SK-N-SH (cell line): Measurements from ENCODE around the gene MAPKAP1. TPM values are rescaled to one million over a fixed set of nuclear protein-coding genes. Genes with fewer than 3 reads are reported as not detected.

Experiments used
- CTCF ChIA-PET: fragments of 300-600, 350-600 bp; formaldehyde crosslinking; extraction: SDS; loops from one replicate; lab custom pipeline; 2021; lab: Yijun Ruan, JAX
- POLR2A ChIA-PET: fragments of 350-600 bp; sonication (Branson Sonifier 250); formaldehyde crosslinking; extraction: SDS; loops from one replicate; lab custom pipeline; 2020; ENCODE audit warnings: antibody characterized with exemption, inconsistent platforms; lab: Yijun Ruan, JAX
- DNase-seq: peaks from one replicate; pipeline ENCODE4 v3.0.0; 2012
- H2AFZ ChIP-seq: fragments of 200-600 bp; sonication (generic); 2 replicates; pipeline ENCODE4 v1.8.1; 2016; ENCODE audit warnings: antibody characterized with exemption, mild to moderate bottlenecking, low read depth
- H3F3A ChIP-seq: fragments of 200-600 bp; sonication (generic); replicated peaks from 2 replicates; pipeline ENCODE3; 2016; ENCODE audit warnings: antibody characterized with exemption, mild to moderate bottlenecking; ENCODE audit not compliant: insufficient read depth
- H3K27ac ChIP-seq, 2 experiments: fragments of 200-500 bp in 1 of 2; fragments of 200-600 bp in 1 of 2; sonication (Bioruptor generic) in 1 of 2; sonication (generic), shearing (Covaris generic) in 1 of 2; 2 replicates each; pipeline versions ENCODE4 v1.5.1 to v1.6.1; 2014 to 2016; ENCODE audit warnings: low read depth in 2 of 2, inconsistent platforms in 1 of 2, low read length in 1 of 2, mild to moderate bottlenecking in 1 of 2, mixed read lengths in 1 of 2
- H3K27me3 ChIP-seq: fragments of 200-600 bp; sonication (generic), shearing (Covaris generic); 2 replicates; pipeline ENCODE4 v1.6.1; 2016; ENCODE audit warnings: mixed run types; ENCODE audit not compliant: insufficient read depth
- H3K36me3 ChIP-seq, 2 experiments: fragments of 200-500 bp in 1 of 2; fragments of 200-600 bp in 1 of 2; sonication (Bioruptor generic) in 1 of 2; sonication (generic) in 1 of 2; replicated peaks in 1 of 2; 2 replicates each; pipeline versions ENCODE3 to v1.5.1; 2014 to 2016; ENCODE audit warnings: low read length in 1 of 2, mild to moderate bottlenecking in 1 of 2; ENCODE audit not compliant: insufficient read depth in 2 of 2, control insufficient read depth in 1 of 2
- H3K4me1 ChIP-seq, 2 experiments: fragments of 200-500 bp in 1 of 2; fragments of 200-600 bp in 1 of 2; sonication (Bioruptor generic) in 1 of 2; sonication (generic), shearing (Covaris generic) in 1 of 2; 2 replicates each; pipeline versions ENCODE4 v1.5.1 to v1.6.1; 2014 to 2016; ENCODE audit warnings: low read depth in 1 of 2, low read length in 1 of 2, mixed run types in 1 of 2; ENCODE audit not compliant: insufficient read depth in 2 of 2, control insufficient read depth in 1 of 2
- H3K4me2 ChIP-seq: fragments of 200-600 bp; sonication (generic), shearing (Covaris generic); 2 replicates; pipeline ENCODE4 v1.6.1; 2017; ENCODE audit warnings: mixed run types
- H3K4me3 ChIP-seq, 2 experiments: fragments of 200-500 bp in 1 of 2; fragments of 200-600 bp in 1 of 2; sonication (Bioruptor generic) in 1 of 2; sonication (generic), shearing (Covaris generic) in 1 of 2; 2 replicates each; pipeline versions ENCODE4 v1.5.1 to v1.8.1; 2014 to 2016; ENCODE audit warnings: low read depth in 2 of 2, inconsistent platforms in 1 of 2, low read length in 1 of 2, mild to moderate bottlenecking in 1 of 2, mixed read lengths in 1 of 2, moderate library complexity in 1 of 2
- H3K79me2 ChIP-seq: fragments of 200-600 bp; sonication (generic); 2 replicates; pipeline ENCODE4 v1.8.1; 2017; ENCODE audit warnings: mild to moderate bottlenecking; ENCODE audit not compliant: insufficient read depth
- H3K9ac ChIP-seq: fragments of 200-600 bp; sonication (generic); 2 replicates; pipeline ENCODE4 v1.6.1; 2017; ENCODE audit warnings: mixed run types
- H3K9me2 ChIP-seq: fragments of 200-600 bp; sonication (generic); 2 replicates; pipeline ENCODE4 v1.6.1; 2017; ENCODE audit warnings: mixed run types
- H3K9me3 ChIP-seq: fragments of 200-600 bp; sonication (generic); 2 replicates; pipeline ENCODE4 v1.6.1; 2017; ENCODE audit warnings: mixed run types, mild to moderate bottlenecking, moderate library complexity
- H4K20me1 ChIP-seq: fragments of 200-600 bp; sonication (generic); 2 replicates; pipeline ENCODE4 v1.6.1; 2017; ENCODE audit warnings: mild to moderate bottlenecking, mixed run types; ENCODE audit not compliant: insufficient read depth
- CHD2 ChIP-seq: fragments of 150-350 bp; IDR thresholded peaks from 2 replicates; pipeline ENCODE4 v1.6.1; 2018; ENCODE audit warnings: low read length; ENCODE audit not compliant: partially characterized antibody
- ELF1 ChIP-seq: IDR thresholded peaks from 2 replicates; pipeline ENCODE4 v1.4.0; 2012
- EP300 ChIP-seq, 2 experiments: IDR thresholded peaks; 2 replicates each; pipeline versions ENCODE4 v1.4.0 to v1.6.1; 2012; ENCODE audit warnings: borderline replicate concordance in 1 of 2, low read depth in 1 of 2, low read length in 1 of 2
- EZH2phosphoT487 ChIP-seq: fragments of 200-600 bp; sonication (generic); IDR thresholded peaks from 2 replicates; pipeline ENCODE4 v1.6.1; 2017; ENCODE audit warnings: low read depth, mixed run types, mild to moderate bottlenecking, antibody characterized with exemption, moderate library complexity, borderline replicate concordance
- FOSL2 ChIP-seq: IDR thresholded peaks from 2 replicates; pipeline ENCODE4 v1.4.0; 2012; ENCODE audit warnings: low read depth, mild to moderate bottlenecking, moderate library complexity, borderline replicate concordance
- GATA2 ChIP-seq: sonication (generic); formaldehyde crosslinking; IDR thresholded peaks from 2 replicates; pipeline ENCODE4 v1.5.0; 2020; ENCODE audit warnings: mild to moderate bottlenecking, missing genetic modification reagents
- MXI1 ChIP-seq: IDR thresholded peaks from 2 replicates; pipeline ENCODE4 v1.6.1; 2012; ENCODE audit warnings: mild to moderate bottlenecking, low read depth, low read length, improper control_type of control experiment
- POLR2AphosphoS5 ChIP-seq: IDR thresholded peaks from 2 replicates; pipeline ENCODE4 v1.6.1; 2012; ENCODE audit warnings: low read depth, low read length
- RCOR1 ChIP-seq: fragments of 150-350 bp; IDR thresholded peaks from 2 replicates; pipeline ENCODE4 v1.6.1; 2017; ENCODE audit warnings: antibody characterized with exemption, low read length
- SMC3 ChIP-seq: IDR thresholded peaks from 2 replicates; pipeline ENCODE4 v1.6.1; 2012; ENCODE audit warnings: low read depth, low read length, improper control_type of control experiment
- TAF1 ChIP-seq: IDR thresholded peaks from 2 replicates; pipeline ENCODE4 v1.6.1; 2012; ENCODE audit warnings: low read depth, mild to moderate bottlenecking, low read length, moderate library complexity, borderline replicate concordance
- TCF12 ChIP-seq: IDR thresholded peaks from 2 replicates; pipeline ENCODE4 v1.4.0; 2012
- TEAD4 ChIP-seq: IDR thresholded peaks from 2 replicates; pipeline ENCODE4 v1.4.0; 2012; ENCODE audit warnings: mild to moderate bottlenecking, borderline replicate concordance; ENCODE audit not compliant: insufficient read depth
- YY1 ChIP-seq: IDR thresholded peaks from 2 replicates; pipeline ENCODE4 v1.4.0; 2012; ENCODE audit warnings: low read depth, mild to moderate bottlenecking
- WGBS: methylation state at CpG from one replicate; pipeline ENCODE4 v1.1.6; 2017; ENCODE audit warnings: low lambda C conversion rate; 5-methylcytosine and 5-hydroxymethylcytosine counted together
- polyA plus RNA-seq, 3 experiments: library from polyadenylated mRNA; depleted of rRNA; stranded (reverse); fragments of >200 nt; gene quantifications; 2 replicates each; pipeline ENCODE4 v1.2.3, GENCODE V29; 2012
- TF ChIP-seq, protein P1 (sequence below): IDR thresholded peaks from 2 replicates; pipeline ENCODE4 v1.6.1; 2012; ENCODE audit warnings: mild to moderate bottlenecking, low read depth, low read length, moderate library complexity
- TF ChIP-seq, protein P2 (sequence below): fragments of 150-350 bp; IDR thresholded peaks from 2 replicates; pipeline ENCODE4 v1.6.1; 2017; ENCODE audit warnings: antibody characterized with exemption, low read length, low read depth, borderline replicate concordance
- TF ChIP-seq, protein P3 (sequence below): fragments of 200-600 bp; sonication (generic); IDR thresholded peaks from 2 replicates; pipeline ENCODE4 v1.6.1; 2017; ENCODE audit warnings: antibody characterized with exemption, mild to moderate bottlenecking, moderate library complexity
- TF ChIP-seq, protein P4 (sequence below): IDR thresholded peaks from 2 replicates; pipeline ENCODE4 v1.4.0; 2012; ENCODE audit warnings: low read depth

Gene MAPKAP1
- polyA plus RNA-seq, 1 of the 3 experiments (the other 2 are of a cell fraction) = 117 TPM

DNA sequence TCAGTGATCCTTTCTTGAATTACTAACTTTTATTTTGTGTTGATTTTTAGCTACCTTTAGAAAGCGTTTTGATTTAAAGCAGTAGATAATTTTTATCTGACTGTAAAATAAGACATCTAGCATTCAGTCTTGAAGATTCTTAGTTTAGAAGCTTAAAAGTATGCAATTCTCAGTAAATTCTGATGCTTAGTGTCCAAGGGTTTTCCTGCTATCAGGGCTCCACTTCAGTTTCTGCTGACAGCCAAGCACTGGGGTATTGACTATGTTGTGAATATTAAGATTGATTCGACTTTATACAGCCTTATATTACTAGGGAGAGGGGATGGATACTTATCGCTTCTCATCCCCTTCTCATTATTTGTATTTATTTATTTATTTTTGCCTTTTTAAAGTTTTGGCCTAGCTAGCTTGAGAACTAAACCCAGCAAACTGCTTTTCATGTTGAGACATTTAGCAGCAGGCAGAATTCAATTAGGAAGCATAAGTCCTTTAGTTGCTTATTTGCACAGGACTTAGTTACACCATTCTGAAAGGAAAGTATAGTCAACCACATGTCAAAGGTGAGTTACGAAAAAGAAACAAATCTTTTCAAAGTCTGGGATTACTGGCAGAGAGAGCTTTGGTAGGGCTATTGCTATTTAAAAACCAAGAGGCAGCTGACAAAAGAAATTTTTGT, 43.1 kb upstream of the MAPKAP1 start:
- WGBS = 21% methylated on average over 4 of the region's 4 CpGs
- H3K4me2 ChIP-seq = peak overlapping the region; percentile 90
- no peaks in the 10 kb centered on the region for H3K27me3 ChIP-seq
- no peak overlapping the region for H2AFZ ChIP-seq
- H3K9me2 ChIP-seq = no peaks in the 10 kb centered on the region
- H3F3A ChIP-seq = peaks cover 27% of the 10 kb centered on the region
- H3K4me1 ChIP-seq = peaks cover 17 to 35% of the 10 kb centered on the region in 2 experiments
- peak; percentile 19 for DNase-seq
- CTCF ChIA-PET = interaction anchor here (0.7 to 1.9 kb wide), 8 partner anchors 13 to 649 kb away, joined by 3 to 5 read pairs (median 3); no protein-coding TSS in a partner anchor
- no peaks in the 10 kb centered on the region for H3K9me3 ChIP-seq
- TF ChIP-seq ELF1 = no peak
- TF ChIP-seq MXI1 = no peak; the same call in 1 of the 2 replicates
- TF ChIP-seq, protein P1, sequence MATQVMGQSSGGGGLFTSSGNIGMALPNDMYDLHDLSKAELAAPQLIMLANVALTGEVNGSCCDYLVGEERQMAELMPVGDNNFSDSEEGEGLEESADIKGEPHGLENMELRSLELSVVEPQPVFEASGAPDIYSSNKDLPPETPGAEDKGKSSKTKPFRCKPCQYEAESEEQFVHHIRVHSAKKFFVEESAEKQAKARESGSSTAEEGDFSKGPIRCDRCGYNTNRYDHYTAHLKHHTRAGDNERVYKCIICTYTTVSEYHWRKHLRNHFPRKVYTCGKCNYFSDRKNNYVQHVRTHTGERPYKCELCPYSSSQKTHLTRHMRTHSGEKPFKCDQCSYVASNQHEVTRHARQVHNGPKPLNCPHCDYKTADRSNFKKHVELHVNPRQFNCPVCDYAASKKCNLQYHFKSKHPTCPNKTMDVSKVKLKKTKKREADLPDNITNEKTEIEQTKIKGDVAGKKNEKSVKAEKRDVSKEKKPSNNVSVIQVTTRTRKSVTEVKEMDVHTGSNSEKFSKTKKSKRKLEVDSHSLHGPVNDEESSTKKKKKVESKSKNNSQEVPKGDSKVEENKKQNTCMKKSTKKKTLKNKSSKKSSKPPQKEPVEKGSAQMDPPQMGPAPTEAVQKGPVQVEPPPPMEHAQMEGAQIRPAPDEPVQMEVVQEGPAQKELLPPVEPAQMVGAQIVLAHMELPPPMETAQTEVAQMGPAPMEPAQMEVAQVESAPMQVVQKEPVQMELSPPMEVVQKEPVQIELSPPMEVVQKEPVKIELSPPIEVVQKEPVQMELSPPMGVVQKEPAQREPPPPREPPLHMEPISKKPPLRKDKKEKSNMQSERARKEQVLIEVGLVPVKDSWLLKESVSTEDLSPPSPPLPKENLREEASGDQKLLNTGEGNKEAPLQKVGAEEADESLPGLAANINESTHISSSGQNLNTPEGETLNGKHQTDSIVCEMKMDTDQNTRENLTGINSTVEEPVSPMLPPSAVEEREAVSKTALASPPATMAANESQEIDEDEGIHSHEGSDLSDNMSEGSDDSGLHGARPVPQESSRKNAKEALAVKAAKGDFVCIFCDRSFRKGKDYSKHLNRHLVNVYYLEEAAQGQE = no peak
- no peak for TF ChIP-seq TCF12
- no peak for TF ChIP-seq EZH2phosphoT487
- TF ChIP-seq, protein P2, sequence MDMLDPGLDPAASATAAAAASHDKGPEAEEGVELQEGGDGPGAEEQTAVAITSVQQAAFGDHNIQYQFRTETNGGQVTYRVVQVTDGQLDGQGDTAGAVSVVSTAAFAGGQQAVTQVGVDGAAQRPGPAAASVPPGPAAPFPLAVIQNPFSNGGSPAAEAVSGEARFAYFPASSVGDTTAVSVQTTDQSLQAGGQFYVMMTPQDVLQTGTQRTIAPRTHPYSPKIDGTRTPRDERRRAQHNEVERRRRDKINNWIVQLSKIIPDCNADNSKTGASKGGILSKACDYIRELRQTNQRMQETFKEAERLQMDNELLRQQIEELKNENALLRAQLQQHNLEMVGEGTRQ = no peak
- no peak for TF ChIP-seq SMC3
- TF ChIP-seq CHD2 = no peak
- TF ChIP-seq, protein P3, sequence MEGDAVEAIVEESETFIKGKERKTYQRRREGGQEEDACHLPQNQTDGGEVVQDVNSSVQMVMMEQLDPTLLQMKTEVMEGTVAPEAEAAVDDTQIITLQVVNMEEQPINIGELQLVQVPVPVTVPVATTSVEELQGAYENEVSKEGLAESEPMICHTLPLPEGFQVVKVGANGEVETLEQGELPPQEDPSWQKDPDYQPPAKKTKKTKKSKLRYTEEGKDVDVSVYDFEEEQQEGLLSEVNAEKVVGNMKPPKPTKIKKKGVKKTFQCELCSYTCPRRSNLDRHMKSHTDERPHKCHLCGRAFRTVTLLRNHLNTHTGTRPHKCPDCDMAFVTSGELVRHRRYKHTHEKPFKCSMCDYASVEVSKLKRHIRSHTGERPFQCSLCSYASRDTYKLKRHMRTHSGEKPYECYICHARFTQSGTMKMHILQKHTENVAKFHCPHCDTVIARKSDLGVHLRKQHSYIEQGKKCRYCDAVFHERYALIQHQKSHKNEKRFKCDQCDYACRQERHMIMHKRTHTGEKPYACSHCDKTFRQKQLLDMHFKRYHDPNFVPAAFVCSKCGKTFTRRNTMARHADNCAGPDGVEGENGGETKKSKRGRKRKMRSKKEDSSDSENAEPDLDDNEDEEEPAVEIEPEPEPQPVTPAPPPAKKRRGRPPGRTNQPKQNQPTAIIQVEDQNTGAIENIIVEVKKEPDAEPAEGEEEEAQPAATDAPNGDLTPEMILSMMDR = no peak
- no peak for TF ChIP-seq POLR2AphosphoS5
- TF ChIP-seq TAF1 = no peak
- TF ChIP-seq EP300 (IDR thresholded peaks at IDR 0.05; ENCODE audit: borderline replicate concordance in 1 of 2, low read depth in 1 of 2, low read length in 1 of 2) = no peak
- no peak for TF ChIP-seq YY1
- no peak for TF ChIP-seq TEAD4
- TF ChIP-seq, protein P4, sequence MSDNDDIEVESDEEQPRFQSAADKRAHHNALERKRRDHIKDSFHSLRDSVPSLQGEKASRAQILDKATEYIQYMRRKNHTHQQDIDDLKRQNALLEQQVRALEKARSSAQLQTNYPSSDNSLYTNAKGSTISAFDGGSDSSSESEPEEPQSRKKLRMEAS = no peak
- no peak for TF ChIP-seq FOSL2
- no peak for TF ChIP-seq GATA2
- no peak for TF ChIP-seq RCOR1
- H4K20me1 ChIP-seq = 0 out of 2 replicates have a peak, but pooled peaks cover 3% of the 10 kb centered on the region
- peak overlapping the region; percentile 96 for H3K9ac ChIP-seq
- POLR2A ChIA-PET = interaction anchor here (1.0 kb wide), 1 partner anchor 43 kb away, joined by 3 read pairs; the partner anchor contains the start of gene MAPKAP1
- H3K4me3 ChIP-seq = peak overlapping the region; percentile 84 to 96
- H3K27ac ChIP-seq = peak overlapping the region; percentile 91 to 97
- H3K79me2 ChIP-seq = peaks cover 78% of the 10 kb centered on the region
- peaks cover 51 to 61% of the 10 kb centered on the region in 2 experiments for H3K36me3 ChIP-seq
